B cell (primary cell): ENCODE results near the gene METTL21A. TPM values are rescaled to one million over a fixed set of nuclear protein-coding genes. Genes with fewer than 3 reads are reported as not detected.

ENCODE experiments used
- ATAC-seq: fragments of 200-7000 bp; cut with Tn5 transposase; one replicate; pipeline ENCODE4 v1.10.0; 2021; ENCODE audit warnings: low read depth, mild to moderate bottlenecking, moderate number of reproducible peaks, moderate library complexity
- CTCF ChIA-PET: fragments of 350-600 bp; sonication (Branson Sonifier 250); formaldehyde crosslinking; loops from one replicate; lab custom pipeline; 2021; ENCODE audit warnings: antibody characterized with exemption, inconsistent platforms; lab: Charles Lee
- POLR2A ChIA-PET: fragments of 350-600 bp; sonication (Branson Sonifier 250); formaldehyde crosslinking; loops from one replicate; lab custom pipeline; 2021; ENCODE audit warnings: antibody characterized with exemption; lab: Charles Lee
- DNase-seq: peaks from one replicate; pipeline ENCODE4 v3.0.0; 2013
- H2AFZ ChIP-seq: 2 replicates; pipeline ENCODE4 v1.6.1; 2012; ENCODE audit warnings: mild to moderate bottlenecking, low read depth, low read length; ENCODE audit not compliant: insufficient read depth, poor library complexity, severe bottlenecking
- H3K27ac ChIP-seq, 2 donors: 1 replicate in 1 of 2; 2 replicates in 1 of 2; pipeline ENCODE4 v1.5.1; 2012 to 2013; ENCODE audit warnings: low read length in 2 of 2, mild to moderate bottlenecking in 2 of 2, moderate library complexity in 1 of 2
- H3K27me3 ChIP-seq, 4 experiments: fragments of 200-600 bp in 1 of 4; sonication (generic) in 1 of 4; replicated peaks in 1 of 4; 1 replicate in 2 of 4; 2 replicates in 2 of 4; pipeline versions ENCODE4 v1.6.1 to v1.7.0; 2013 to 2016; ENCODE audit warnings: low read length in 3 of 4, mild to moderate bottlenecking in 2 of 4, mixed read lengths in 1 of 4, moderate library complexity in 1 of 4; ENCODE audit not compliant: insufficient read depth in 4 of 4, control insufficient read depth in 3 of 4; ENCODE audit errors: control extremely low read depth in 1 of 4
- H3K36me3 ChIP-seq, 2 experiments: replicated peaks in 1 of 2; 1 replicate in 1 of 2; 2 replicates in 1 of 2; pipeline versions ENCODE4 v1.6.1 to v1.7.1; 2013; ENCODE audit warnings: low read length in 1 of 2; ENCODE audit not compliant: insufficient read depth in 2 of 2, control insufficient read depth in 1 of 2; ENCODE audit errors: control extremely low read depth in 1 of 2, extremely low read depth in 1 of 2
- H3K4me1 ChIP-seq, 2 donors: fragments of 200-600 bp in 1 of 2; sonication (generic) in 1 of 2; 1 replicate in 1 of 2; 2 replicates in 1 of 2; pipeline versions ENCODE4 v1.5.1 to v1.6.1; 2013 to 2017; ENCODE audit warnings: low read length in 2 of 2; ENCODE audit not compliant: control insufficient read depth in 2 of 2, insufficient read depth in 2 of 2
- H3K4me2 ChIP-seq: replicated peaks from 2 replicates; pipeline ENCODE3; 2012; ENCODE audit warnings: mild to moderate bottlenecking, low read depth, low read length; ENCODE audit not compliant: poor library complexity, severe bottlenecking
- H3K4me3 ChIP-seq, 5 experiments: fragments of 200-600 bp in 1 of 5; sonication (generic) in 1 of 5; 1 replicate in 3 of 5; 2 replicates in 2 of 5; pipeline versions ENCODE4 v1.5.1 to v1.7.0; 2011 to 2016; ENCODE audit warnings: low read length in 4 of 5, mild to moderate bottlenecking in 4 of 5, low read depth in 2 of 5, control low read depth in 1 of 5, moderate library complexity in 1 of 5; ENCODE audit not compliant: insufficient read depth in 1 of 5; ENCODE audit errors: control extremely low read depth in 1 of 5, extremely low read depth in 1 of 5
- H3K79me2 ChIP-seq: fragments of 200-600 bp; sonication (generic); one replicate; pipeline ENCODE4 v1.6.0; 2016; ENCODE audit warnings: low read length; ENCODE audit not compliant: control insufficient read depth, insufficient read depth
- H3K9ac ChIP-seq: fragments of 200-600 bp; sonication (generic); 2 replicates; pipeline ENCODE4 v1.6.1; 2017; ENCODE audit warnings: mild to moderate bottlenecking, low read length, moderate library complexity
- H3K9me3 ChIP-seq, 3 donors: one replicate each; pipeline versions ENCODE4 v1.6.1 to v1.7.1; 2013; ENCODE audit warnings: low read length in 2 of 3; ENCODE audit not compliant: control insufficient read depth in 2 of 3, insufficient read depth in 1 of 3; ENCODE audit errors: control extremely low read depth in 1 of 3
- H4K20me1 ChIP-seq: 2 replicates; pipeline ENCODE4 v1.6.0; 2012; ENCODE audit warnings: mild to moderate bottlenecking, low read length; ENCODE audit not compliant: insufficient read depth, control insufficient read depth, poor library complexity, severe bottlenecking
- H3K27ac Mint-ChIP-seq: one replicate; pipeline ENCODE4 v1.8.0; 2021; ENCODE audit warnings: mixed read lengths
- H3K27me3 Mint-ChIP-seq: one replicate; pipeline ENCODE4 v1.8.0; 2021; ENCODE audit warnings: mixed read lengths
- H3K4me1 Mint-ChIP-seq: one replicate; pipeline ENCODE4 v1.8.0; 2021; ENCODE audit warnings: mixed read lengths
- H3K4me3 Mint-ChIP-seq: one replicate; pipeline ENCODE4 v1.8.0; 2021; ENCODE audit warnings: mixed read lengths
- H3K9me3 Mint-ChIP-seq: one replicate; pipeline ENCODE4 v1.8.0; 2022; ENCODE audit warnings: mixed read lengths; ENCODE audit not compliant: insufficient read depth
- CTCF ChIP-seq: fragments of 200-600 bp; IDR thresholded peaks from one replicate; pipeline ENCODE4 v1.8.0; 2022; ENCODE audit warnings: antibody characterized with exemption, mild to moderate bottlenecking
- EZH2 ChIP-seq: IDR thresholded peaks from 2 replicates; pipeline ENCODE4 v1.6.1; 2012; ENCODE audit warnings: borderline replicate concordance, low read depth, mild to moderate bottlenecking, moderate library complexity, low read length; ENCODE audit not compliant: insufficient read depth, poor library complexity, severe bottlenecking
- WGBS: methylation state at CpG from one replicate; pipeline ENCODE4 v1.1.5; 2013; ENCODE audit warnings: missing lambda C conversion rate; ENCODE audit not compliant: insufficient coverage; 5-methylcytosine and 5-hydroxymethylcytosine counted together
- intact Hi-C: fragments of 100-400 bp; cut with micrococcal nuclease; formaldehyde crosslinking; loops from one replicate; pipeline ENCODE4 v1.10.0; 2022
- polyA plus RNA-seq: library from polyadenylated mRNA; depleted of rRNA; stranded (reverse); fragments of >200 nt; gene quantifications from 2 replicates; pipeline ENCODE4 v1.2.3, GENCODE V29; 2012
- total RNA-seq, 2 donors: library from RNA; stranded (reverse); fragments of 120-200 nt in 1 of 2; gene quantifications; 1 replicate in 1 of 2; 2 replicates in 1 of 2; pipeline versions ENCODE4 v1.2.3 to v1.2.4, GENCODE V29; 2013 to 2022

Gene METTL21A
- total and polyA plus RNA-seq, 2 donors (not counting 1 experiment from before 2014, with no cell fraction given): 30.7 to 33.1 TPM

- Histone ChIP-seq H3K9me3 (peaks cover 0 to 9% (median 8%) of the 10 kb centered on the region in 3 donors), H3K4me3 (no peak overlapping the region), H3K4me2 (no peak overlapping the region), H4K20me1 (no peaks in the 10 kb centered on the region), H3K27me3 (no peaks in the 10 kb centered on the region), H3K27ac (no peak overlapping the region), H3K4me1 (no peaks in the 10 kb centered on the region), H2AFZ (peak overlapping the region; percentile 27), H3K79me2 (no peaks in the 10 kb centered on the region), H3K9ac (no peak overlapping the region), H3K36me3 (no peaks in the 10 kb centered on the region)
- 91% methylated on average over 8 of the region's 11 CpGs for WGBS
- Mint-ChIP-seq H3K27ac (no peak overlapping the region), H3K27me3 (no peaks in the 10 kb centered on the region), H3K4me1 (peaks cover 7% of the 10 kb centered on the region), H3K4me3 (no peak overlapping the region), H3K9me3 (no peaks in the 10 kb centered on the region)
- ATAC-seq (no peak), DNase-seq (no peak)
- ChIA-PET CTCF (interaction anchor here (1.4 to 2.8 kb wide), 3 partner anchors 8 to 57 kb away, joined by 3 to 8 read pairs (median 7); partner anchors contain the start of gene METTL21A), POLR2A (no interaction called here)
- TF ChIP-seq EZH2 (no peak), CTCF (no peak)
- intact Hi-C loops: no loop called here
These were observed 10.4 kb upstream of the METTL21A start for GRCh38 chr2:207635468-207636200.

GRCh38 chr2:207633686-207634085, 8.5 kb upstream of the METTL21A start:
- POLR2A ChIA-PET: no interaction called here

More at GRCh38 chr2:207633686-207634085, 8.5 kb upstream of the METTL21A start:
- H3K4me2 ChIP-seq: no peak overlapping the region
- no peak overlapping the region for H3K4me3 ChIP-seq
- H3K9ac ChIP-seq: no peak overlapping the region
- H3K36me3 ChIP-seq: no peaks in the 10 kb centered on the region
- H3K9me3 Mint-ChIP-seq: no peaks in the 10 kb centered on the region
- no peak overlapping the region for H3K4me3 Mint-ChIP-seq
- DNase-seq (no peak), ATAC-seq (no peak)
- no peak overlapping the region for H3K27ac Mint-ChIP-seq
- H3K9me3 ChIP-seq: no peaks in the 10 kb centered on the region
- no peak overlapping the region for H3K27ac ChIP-seq
- H3K27me3 Mint-ChIP-seq: no peaks in the 10 kb centered on the region
- H3K4me1 Mint-ChIP-seq: peaks cover 13% of the 10 kb centered on the region
- 100% methylated on average over 1 of the region's 3 CpGs for WGBS
- H3K79me2 ChIP-seq: no peaks in the 10 kb centered on the region
- no peaks in the 10 kb centered on the region for H3K27me3 ChIP-seq
- CTCF ChIA-PET: interaction anchor here (0.6 to 1.6 kb wide), 2 partner anchors 8 to 34 kb away, joined by 3 to 4 read pairs; partner anchors contain the start of gene METTL21A
- no peak overlapping the region for H2AFZ ChIP-seq
- intact Hi-C loops: no loop called here
- no peaks in the 10 kb centered on the region for H3K4me1 ChIP-seq
- no peaks in the 10 kb centered on the region for H4K20me1 ChIP-seq
- no peak for TF ChIP-seq EZH2
- no peak for TF ChIP-seq CTCF
